Right cardiac atrium (tissue), 5 donors: ENCODE results near the gene CTU1. TPM values are rescaled to one million over a fixed set of nuclear protein-coding genes. Genes with fewer than 3 reads are reported as not detected.

Source experiments
- ATAC-seq, 2 donors: fragments of 200-7000 bp; cut with Tn5 transposase; one replicate each; pipeline versions ENCODE4 v1.8.0 to v1.9.1; 2020; ENCODE audit warnings: moderate library complexity in 2 of 2, mild to moderate bottlenecking in 1 of 2
- DNase-seq, 3 donors: peaks; one replicate each; pipeline ENCODE4 v3.0.0-alpha.2; 2020
- H3K27ac ChIP-seq: one replicate; pipeline ENCODE4 v1.5.1; 2013; ENCODE audit warnings: mild to moderate bottlenecking, low read length, control low read depth, moderate library complexity
- H3K27me3 ChIP-seq: one replicate; pipeline ENCODE4 v1.6.1; 2013; ENCODE audit not compliant: control insufficient read depth, insufficient read depth
- H3K4me1 ChIP-seq: one replicate; pipeline ENCODE4 v1.6.1; 2013; ENCODE audit warnings: low read length; ENCODE audit not compliant: control insufficient read depth, insufficient read depth
- H3K4me3 ChIP-seq: one replicate; pipeline ENCODE4 v1.5.1; 2013; ENCODE audit warnings: low read length, control low read depth
- H3K9me3 ChIP-seq: one replicate; pipeline ENCODE4 v1.6.1; 2013; ENCODE audit warnings: low read length; ENCODE audit not compliant: control insufficient read depth
- WGBS: extraction: QIAGEN DNeasy Blood & Tissue Kit; methylation state at CpG from one replicate; pipeline ENCODE4 v1.1.7; 2013; 5-methylcytosine and 5-hydroxymethylcytosine counted together
- intact Hi-C, 4 donors: fragments of 100-400 bp; cut with DNase I; formaldehyde crosslinking; loops; one replicate each; pipeline versions ENCODE4 v1.11.0 to v1.14.0; 2022 to 2023
- polyA plus RNA-seq: library from polyadenylated mRNA; stranded (reverse); fragments of 200-250 nt; gene quantifications from one replicate; pipeline ENCODE4 v1.2.3, GENCODE V29; 2013
- total RNA-seq, 4 donors: library from RNA; stranded (reverse); fragmentation: NEBNext Ultra II Directional; extraction: Animal tissue kit (Norgen Biotek cat#: 25700); gene quantifications; one replicate each; pipeline ENCODE4 v1.2.1, GENCODE V29; 2021
- donor health status: healthy with polysubstance abuse.
- donor health status: DM: no; HTN: yes; CAD: no.
- donor health status: DM: no; HTN: no; CAD: no.
- donor health status: DM: no; HTN: yes; CAD: no; lungs with severe emphysema.
- donor health status: DM: yes; HTN: yes; CAD: no.

Gene CTU1
- total and polyA plus RNA-seq, 5 donors: 2.0 to 5.3 (median 4.3) TPM

DNA sequence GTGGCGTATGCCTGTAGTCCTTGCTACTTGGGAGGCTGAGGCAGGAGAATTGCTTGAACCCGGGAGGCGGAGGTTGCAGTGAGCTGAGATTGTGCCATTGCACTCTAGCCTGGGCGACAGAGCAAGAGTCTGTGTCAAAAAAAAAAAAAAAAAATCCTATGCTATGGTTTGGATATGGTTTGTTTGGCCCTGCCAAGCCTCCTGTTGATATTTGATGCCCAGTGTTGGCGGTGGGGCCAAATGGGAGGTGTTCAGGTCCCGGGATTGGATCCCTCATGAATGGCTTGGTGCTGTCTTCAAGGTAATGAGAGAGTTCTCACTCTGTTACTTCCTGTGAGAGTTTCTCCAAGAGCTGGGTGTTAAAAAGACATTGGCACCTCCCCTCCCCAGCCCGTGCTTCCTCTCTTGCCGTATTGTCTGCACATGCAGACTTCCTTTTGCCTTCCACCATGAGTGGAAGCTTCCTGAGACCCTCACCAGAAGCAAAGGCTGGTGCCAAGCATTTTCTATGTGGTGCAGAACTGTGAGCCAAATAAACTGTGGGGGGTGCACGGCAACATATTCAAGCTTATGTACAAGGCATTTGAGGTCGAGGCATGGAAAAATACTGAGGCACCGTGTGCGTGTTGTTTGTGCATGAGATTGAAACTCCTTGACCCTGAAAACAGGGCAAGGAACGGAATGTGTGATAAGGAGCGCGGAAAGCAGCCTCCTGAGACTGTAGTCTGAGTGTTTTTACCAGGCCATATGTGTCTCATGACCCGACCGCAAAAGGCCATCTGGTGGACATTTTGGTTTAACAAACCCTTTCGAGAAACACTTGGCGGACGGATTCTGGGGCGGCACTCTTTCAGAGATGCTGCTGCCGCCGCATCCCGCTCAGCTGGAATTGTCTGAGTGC is 23.8 kb upstream of the CTU1 start:
- DNase-seq (peak; percentile 69 to 87 (median 78)), ATAC-seq (peak; percentile 76 to 89)
- Histone ChIP-seq H3K9me3 (no peaks in the 10 kb centered on the region), H3K4me1 (peaks cover 3% of the 10 kb centered on the region), H3K27me3 (no peaks in the 10 kb centered on the region), H3K27ac (peak overlapping the region; percentile 34), H3K4me3 (no peak overlapping the region)
- WGBS: 28% methylated on average over 24 of the region's 24 CpGs
- intact Hi-C loops: no loop called here

DNA sequence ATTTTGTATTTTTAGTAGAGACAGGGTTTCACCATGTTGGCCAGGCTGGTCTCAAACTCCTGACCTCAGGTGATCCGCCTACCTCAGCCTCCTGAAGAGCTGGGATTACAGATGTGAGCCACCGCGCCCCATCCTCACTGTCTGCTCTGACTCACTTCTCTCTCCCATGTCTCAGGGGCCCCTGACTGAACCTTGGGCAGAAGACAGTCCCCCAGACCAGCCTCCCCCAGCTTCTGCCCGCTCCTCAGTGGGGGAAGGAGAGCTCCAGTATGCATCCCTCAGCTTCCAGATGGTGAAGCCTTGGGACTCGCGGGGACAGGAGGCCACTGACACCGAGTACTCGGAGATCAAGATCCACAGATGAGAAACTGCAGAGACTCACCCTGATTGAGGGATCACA is 21.5 kb upstream of the CTU1 start:
- H3K4me3 ChIP-seq: no peak overlapping the region
- 87% methylated on average over 8 of the region's 8 CpGs for WGBS
- DNase-seq: no peak
- ATAC-seq: no peak
- H3K27me3 ChIP-seq: no peaks in the 10 kb centered on the region
- H3K27ac ChIP-seq: no peak overlapping the region
- H3K9me3 ChIP-seq: no peaks in the 10 kb centered on the region
- H3K4me1 ChIP-seq: peaks cover 3% of the 10 kb centered on the region
- intact Hi-C loops: no loop called here

DNA sequence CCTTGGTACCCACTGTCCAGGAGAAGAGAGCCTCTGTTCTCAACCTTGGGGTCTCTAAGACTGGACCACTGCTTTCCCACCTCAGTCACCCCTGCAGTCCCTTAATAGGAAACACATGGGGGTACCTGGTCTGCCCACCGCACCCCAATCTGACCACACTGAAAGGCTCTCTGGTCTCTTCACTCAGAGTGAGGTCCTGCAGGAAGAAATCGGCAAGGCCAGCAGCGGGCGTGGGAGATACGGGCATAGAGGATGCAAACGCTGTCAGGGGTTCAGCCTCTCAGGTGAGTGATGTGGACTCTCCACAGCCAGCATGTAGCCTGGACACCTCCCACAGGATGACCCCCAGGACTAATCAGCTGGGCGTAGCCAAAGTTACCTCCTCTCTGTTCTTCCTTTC is 20.0 kb upstream of the CTU1 start:
- 82% methylated on average over 7 of the region's 7 CpGs for WGBS
- DNase-seq (peak in 1 of 3 donors; percentile 33), ATAC-seq (no peak)
- Histone ChIP-seq H3K4me1 (peaks cover 3% of the 10 kb centered on the region), H3K9me3 (no peaks in the 10 kb centered on the region), H3K27me3 (no peaks in the 10 kb centered on the region), H3K4me3 (no peak overlapping the region), H3K27ac (no peak overlapping the region)
- intact Hi-C loops: no loop called here

DNA sequence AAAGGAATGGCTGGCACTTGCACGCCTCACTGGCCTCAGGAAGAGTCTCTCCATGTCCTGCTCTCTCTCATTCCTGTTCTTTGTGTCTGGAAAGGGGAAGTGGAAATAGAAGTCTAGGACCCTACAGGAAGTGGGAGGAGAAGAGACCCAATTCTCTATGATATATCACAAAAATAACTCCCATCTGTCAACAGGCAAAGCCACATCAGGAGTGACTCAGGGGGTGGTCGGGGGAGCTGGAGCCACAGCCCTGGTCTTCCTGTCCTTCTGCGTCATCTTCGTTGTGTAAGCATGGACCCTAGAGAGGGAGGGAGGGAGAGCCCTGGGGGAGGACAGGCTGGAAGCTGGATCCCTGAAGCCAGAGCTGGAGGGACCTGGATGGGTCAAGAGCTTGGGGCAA is 19.5 kb upstream of the CTU1 start:
- Histone ChIP-seq H3K27ac (no peak overlapping the region), H3K27me3 (no peaks in the 10 kb centered on the region), H3K4me3 (no peak overlapping the region), H3K9me3 (no peaks in the 10 kb centered on the region), H3K4me1 (peaks cover 3% of the 10 kb centered on the region)
- intact Hi-C loops: no loop called here
- DNase-seq: peak in 2 of 3 donors; percentile 48 to 66
- WGBS: 36% methylated on average over 4 of the region's 4 CpGs
- ATAC-seq: peak in 1 of 2 donors; percentile 34

DNA sequence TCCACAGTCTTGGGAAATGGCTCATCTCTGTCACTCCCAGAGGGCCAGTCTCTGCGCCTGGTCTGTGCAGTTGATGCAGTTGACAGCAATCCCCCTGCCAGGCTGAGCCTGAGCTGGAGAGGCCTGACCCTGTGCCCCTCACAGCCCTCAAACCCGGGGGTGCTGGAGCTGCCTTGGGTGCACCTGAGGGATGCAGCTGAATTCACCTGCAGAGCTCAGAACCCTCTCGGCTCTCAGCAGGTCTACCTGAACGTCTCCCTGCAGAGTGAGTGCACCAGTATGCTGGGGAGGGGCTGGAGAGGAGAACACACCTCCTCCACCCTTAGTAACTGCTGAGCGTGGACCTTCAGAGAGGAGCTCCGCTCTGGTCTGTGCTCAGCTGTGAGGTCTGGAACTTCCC is 18.8 kb upstream of the CTU1 start:
- Histone ChIP-seq H3K27ac (peak overlapping the region; percentile 28), H3K4me3 (no peak overlapping the region)
- WGBS: 70% methylated on average over 6 of the region's 6 CpGs

DNA sequence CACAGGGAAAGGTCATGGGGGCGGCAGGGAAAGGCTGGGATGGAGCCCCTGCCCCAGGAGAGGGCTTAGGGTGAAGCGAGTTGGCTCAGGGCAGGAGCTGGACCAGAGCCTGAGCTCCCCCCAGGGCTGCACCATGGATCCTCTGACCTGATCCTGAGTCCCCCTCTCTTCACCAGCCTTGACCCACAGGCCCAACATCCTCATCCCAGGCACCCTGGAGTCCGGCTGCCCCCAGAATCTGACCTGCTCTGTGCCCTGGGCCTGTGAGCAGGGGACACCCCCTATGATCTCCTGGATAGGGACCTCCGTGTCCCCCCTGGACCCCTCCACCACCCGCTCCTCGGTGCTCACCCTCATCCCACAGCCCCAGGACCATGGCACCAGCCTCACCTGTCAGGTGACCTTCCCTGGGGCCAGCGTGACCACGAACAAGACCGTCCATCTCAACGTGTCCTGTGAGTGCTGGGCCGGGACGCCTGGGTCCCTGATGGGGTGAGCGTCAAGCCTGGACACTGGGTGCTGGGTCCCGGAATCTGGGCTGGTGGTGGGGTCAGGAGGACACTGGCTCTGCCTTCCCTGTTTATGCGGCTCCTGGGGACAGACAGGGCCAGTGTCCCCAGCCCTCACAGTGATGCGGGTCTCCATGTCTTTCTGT is 17.3 kb upstream of the CTU1 start:
- Histone ChIP-seq H3K4me1 (peaks cover 3% of the 10 kb centered on the region), H3K4me3 (no peak overlapping the region), H3K27me3 (no peaks in the 10 kb centered on the region), H3K9me3 (no peaks in the 10 kb centered on the region), H3K27ac (no peak overlapping the region)
- intact Hi-C loops: no loop called here
- WGBS: 90% methylated on average over 16 of the region's 16 CpGs
- no peak for ATAC-seq
- DNase-seq: peak in 1 of 3 donors; percentile 36

More for the DNA sequence above, 18.8 kb upstream of the CTU1 start:
- Histone ChIP-seq H3K9me3 (no peaks in the 10 kb centered on the region), H3K27me3 (no peaks in the 10 kb centered on the region), H3K4me1 (peaks cover 3% of the 10 kb centered on the region)
- intact Hi-C loops: no loop called here
- no peak for ATAC-seq
- peak in 1 of 3 donors; percentile 14 for DNase-seq

DNA sequence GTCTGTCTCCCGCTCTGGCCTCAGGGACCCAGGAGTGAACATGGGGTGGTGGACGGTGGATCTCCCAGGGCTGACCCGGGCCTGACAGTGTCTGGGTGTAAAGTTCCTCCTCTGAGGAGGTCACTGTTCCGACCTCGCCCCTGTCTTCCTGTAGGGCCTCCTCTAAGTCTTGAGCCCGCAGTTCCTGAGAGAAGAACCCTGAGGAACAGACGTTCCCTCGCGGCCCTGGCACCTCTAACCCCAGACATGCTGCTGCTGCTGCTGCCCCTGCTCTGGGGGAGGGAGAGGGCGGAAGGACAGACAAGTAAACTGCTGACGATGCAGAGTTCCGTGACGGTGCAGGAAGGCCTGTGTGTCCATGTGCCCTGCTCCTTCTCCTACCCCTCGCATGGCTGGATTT is 16.5 kb upstream of the CTU1 start, which contains the start of gene SIGLEC9:
Gene SIGLEC9, plus strand, starts transcription at position 178 of the 400 bp plus-strand sequence. Its CDS starts 69 bp downstream, at position 247.
- peak; percentile 61 to 84 (median 84) for DNase-seq
- Histone ChIP-seq H3K4me1 (no peaks in the 10 kb centered on the region), H3K27ac (no peak within 1 kb of the TSS), H3K4me3 (no peak within 1 kb of the TSS), H3K9me3 (no peaks in the 10 kb centered on the region), H3K27me3 (no peaks in the 10 kb centered on the region)
- intact Hi-C loops: no loop called here
- ATAC-seq: peak; percentile 33 to 53
- 54% methylated on average over 14 of the region's 14 CpGs for WGBS

DNA sequence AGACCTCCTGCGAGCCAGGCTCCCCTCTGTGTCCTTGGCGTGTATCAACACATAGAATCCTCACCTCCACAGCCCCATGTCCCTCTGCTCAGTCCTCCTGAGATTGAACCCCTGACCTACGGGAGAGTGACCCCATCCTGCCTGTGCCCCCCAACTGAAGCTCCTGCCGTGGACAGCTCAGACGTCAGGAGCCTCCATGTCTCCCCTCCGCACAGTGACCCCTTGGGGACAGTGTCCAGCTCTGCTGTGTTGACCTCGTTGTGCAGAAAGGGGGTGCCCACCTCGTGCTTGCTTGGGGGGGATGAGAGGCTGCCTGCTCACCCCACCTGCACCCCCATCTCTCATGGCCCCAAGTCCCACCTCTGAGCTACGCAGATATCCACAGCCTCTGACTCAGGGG is 16.0 kb upstream of the CTU1 start:
- H3K27me3 ChIP-seq: no peaks in the 10 kb centered on the region
- H3K27ac ChIP-seq: no peak overlapping the region
- no peak for ATAC-seq
- DNase-seq: peak in 1 of 3 donors; percentile 37
- H3K9me3 ChIP-seq: no peaks in the 10 kb centered on the region
- H3K4me1 ChIP-seq: no peaks in the 10 kb centered on the region
- 82% methylated on average over 9 of the region's 9 CpGs for WGBS
- no peak overlapping the region for H3K4me3 ChIP-seq
- intact Hi-C loops: no loop called here

DNA sequence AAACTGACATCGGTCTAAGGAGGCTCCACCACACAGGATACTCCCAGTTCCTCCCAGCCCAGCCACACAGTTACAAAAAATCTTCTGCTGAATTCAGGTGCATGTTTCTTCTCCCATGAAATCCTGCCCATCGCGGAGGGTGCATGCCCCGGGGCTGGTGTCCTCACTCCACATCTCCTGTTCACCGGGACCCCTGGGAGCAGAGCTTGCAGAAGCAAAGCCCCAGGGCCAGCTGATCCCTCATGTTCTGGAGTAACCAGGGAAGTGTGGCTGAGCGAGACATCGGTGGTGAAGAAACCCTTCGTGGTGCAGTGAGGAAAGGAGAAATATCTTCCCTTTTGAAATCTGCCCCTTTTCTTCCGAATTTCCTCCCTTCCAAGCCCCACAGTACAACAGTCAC is 15.6 kb upstream of the CTU1 start:
- Histone ChIP-seq H3K27ac (no peak overlapping the region), H3K27me3 (no peaks in the 10 kb centered on the region)
- no peak for ATAC-seq

DNA sequence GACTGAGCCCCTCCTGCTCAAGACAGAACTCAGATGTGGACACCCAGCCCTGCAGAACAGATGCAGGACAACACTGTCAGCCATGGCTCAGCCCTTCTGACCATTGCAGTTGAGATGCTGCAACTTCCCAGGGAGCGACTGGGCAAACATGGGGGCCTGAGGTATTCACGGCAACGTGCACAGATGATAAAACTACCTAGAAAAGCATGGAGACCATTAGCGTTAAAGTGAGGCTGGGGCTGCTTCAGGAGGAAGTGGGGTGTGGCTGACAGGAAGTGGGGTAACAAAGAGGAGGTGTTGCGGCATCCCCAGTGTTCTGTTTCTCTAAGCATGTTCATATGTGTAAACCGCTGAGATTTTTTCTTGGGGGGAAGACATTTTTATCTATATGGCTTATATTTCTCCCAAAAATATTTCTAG is 15.2 kb upstream of the CTU1 start:
- DNase-seq: peak in 1 of 3 donors; percentile 65
- intact Hi-C loops: no loop called here
- H3K27me3 ChIP-seq: no peaks in the 10 kb centered on the region
- no peak overlapping the region for H3K4me3 ChIP-seq
- no peaks in the 10 kb centered on the region for H3K9me3 ChIP-seq
- peak; percentile 33 to 34 for ATAC-seq
- WGBS: 52% methylated on average over 6 of the region's 6 CpGs
- no peaks in the 10 kb centered on the region for H3K4me1 ChIP-seq
- no peak overlapping the region for H3K27ac ChIP-seq

More for the DNA sequence above, 15.6 kb upstream of the CTU1 start:
- no peaks in the 10 kb centered on the region for H3K4me1 ChIP-seq
- 67% methylated on average over 9 of the region's 9 CpGs for WGBS
- intact Hi-C loops: no loop called here
- DNase-seq: peak in 1 of 3 donors; percentile 45
- no peaks in the 10 kb centered on the region for H3K9me3 ChIP-seq
- H3K4me3 ChIP-seq: no peak overlapping the region
